22Rv1 (cell line): ENCODE data around the gene MRC1.

Experiments used
- H3K27ac ChIP-seq: fragments of 450-650 bp; 2 replicates; pipeline ENCODE4 v1.5.1; 2017
- CTCF ChIP-seq: fragments of 450-650 bp; IDR thresholded peaks from 2 replicates; pipeline ENCODE4 v1.5.1; 2017; ENCODE audit warnings: mild to moderate bottlenecking
- ZFX ChIP-seq: fragments of 450-650 bp; IDR thresholded peaks from 2 replicates; pipeline ENCODE4 v1.6.1; 2017; ENCODE audit warnings: antibody characterized with exemption, borderline replicate concordance

Gene MRC1

GRCh38 chr10:17787087-17787961 lies 21.8 kb upstream of the MRC1 start:
- TF ChIP-seq CTCF (no peak), ZFX (no peak)
- H3K27ac ChIP-seq: no peak overlapping the region

- H3K27ac ChIP-seq: no peak overlapping the region
Observed at GRCh38 chr10:17788646-17789045, 20.5 kb upstream of the MRC1 start.

DNA sequence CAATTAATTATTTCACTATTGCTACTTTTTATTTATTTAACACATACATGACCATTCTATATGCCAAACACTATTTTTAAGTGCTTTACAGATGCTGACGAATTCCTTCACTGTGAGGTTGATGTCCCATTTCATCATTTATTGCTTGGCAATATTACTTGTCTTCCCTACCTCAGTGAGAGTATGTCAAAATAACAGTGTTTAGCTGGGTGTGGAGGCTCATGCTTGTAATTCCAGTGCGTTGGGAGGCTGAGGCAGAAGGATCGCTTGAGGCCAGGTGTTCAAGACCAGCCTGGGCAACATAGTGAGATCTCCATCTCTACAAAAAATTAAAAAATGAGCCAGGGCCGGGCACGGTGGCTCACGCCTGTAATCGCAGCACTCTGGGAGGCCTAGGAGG lies 19.8 kb upstream of the MRC1 start:
- no peak overlapping the region for H3K27ac ChIP-seq
- TF ChIP-seq CTCF: no peak
- no peak for TF ChIP-seq ZFX

More at GRCh38 chr10:17788646-17789045, 20.5 kb upstream of the MRC1 start:
- TF ChIP-seq CTCF: no peak
- TF ChIP-seq ZFX: no peak

GRCh38 chr10:17790651-17791050 lies 18.5 kb upstream of the MRC1 start:
- H3K27ac ChIP-seq: no peak overlapping the region
- no peak for TF ChIP-seq ZFX

GRCh38 chr10:17792991-17793390 lies 16.2 kb upstream of the MRC1 start:
- no peak for TF ChIP-seq ZFX
- no peak for TF ChIP-seq CTCF
- H3K27ac ChIP-seq: no peak overlapping the region

DNA sequence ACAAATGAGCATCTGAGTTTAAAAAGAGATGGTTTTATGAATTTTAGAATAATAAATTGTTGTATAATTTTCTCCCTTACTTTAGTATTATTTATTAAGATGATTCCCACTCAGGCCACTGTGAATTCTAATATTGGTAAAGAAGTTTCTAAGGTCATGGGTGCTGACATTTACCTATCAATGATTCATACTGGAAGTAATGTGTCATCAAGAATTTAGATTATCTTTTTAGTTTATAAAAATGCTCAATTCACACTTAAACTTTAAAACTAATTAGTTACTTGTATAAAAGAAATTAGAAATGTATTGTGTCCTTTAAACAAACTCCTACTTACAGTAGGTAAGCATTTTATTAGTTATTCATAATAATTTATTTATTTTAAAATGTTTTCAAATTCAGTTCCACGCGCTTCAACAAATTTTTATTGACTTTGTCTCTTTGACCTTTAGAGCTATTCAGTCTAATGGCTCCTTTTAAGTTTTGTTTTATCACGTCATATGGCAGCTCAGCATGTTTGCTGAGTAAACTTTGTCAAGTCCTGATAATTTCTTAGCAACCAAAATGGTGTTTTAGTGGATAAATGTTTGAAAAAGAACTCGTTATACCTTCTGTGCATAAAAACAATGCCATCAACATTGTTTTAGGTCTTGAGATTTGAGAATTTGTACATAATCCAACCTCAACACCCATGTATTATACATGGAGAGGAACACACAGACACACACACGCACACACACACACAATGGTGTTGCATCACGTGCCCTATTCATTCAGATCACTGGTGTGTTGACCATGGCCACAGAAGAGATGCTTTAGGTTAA lies 15.1 kb upstream of the MRC1 start:
- TF ChIP-seq CTCF (no peak), ZFX (no peak)
- peak overlapping the region; percentile 64 for H3K27ac ChIP-seq

DNA sequence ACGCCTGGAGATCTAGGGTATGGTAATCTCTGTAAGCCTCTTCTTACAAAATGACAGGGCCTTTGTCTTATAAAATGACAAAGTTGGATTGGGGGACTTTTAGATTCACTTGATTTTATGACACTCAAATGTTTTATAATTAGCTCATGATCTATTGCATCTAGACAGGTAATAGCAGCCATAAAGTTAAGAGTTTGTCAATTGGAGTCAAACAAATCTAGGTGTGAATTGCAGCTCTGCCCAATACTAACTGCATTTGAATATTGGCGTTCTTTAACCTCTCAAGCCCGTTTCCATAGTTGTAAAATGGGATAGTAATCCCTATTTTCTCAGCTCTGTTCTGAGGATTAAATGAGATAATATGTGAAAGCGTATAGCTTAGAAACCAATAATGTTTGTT lies 14.1 kb upstream of the MRC1 start:
- TF ChIP-seq CTCF (no peak), ZFX (no peak)
- H3K27ac ChIP-seq: peak overlapping the region; percentile 64; the same call in 1 of the 2 replicates
